GM12872 (cell line): ENCODE data around the gene OR4M1.
"Not testable (repeated sequence)": the region's sequence is repeated elsewhere in the genome, so short reads cannot be mapped to it uniquely, and the experiment has no call there.

Source experiments
- TF ChIP-seq, protein P1 (sequence below): IDR thresholded peaks from 3 replicates; pipeline ENCODE4 v1.5.1; 2011; ENCODE audit warnings: low read depth, mild to moderate bottlenecking, low read length, moderate library complexity; ENCODE audit not compliant: insufficient read depth

Gene OR4M1

DNA sequence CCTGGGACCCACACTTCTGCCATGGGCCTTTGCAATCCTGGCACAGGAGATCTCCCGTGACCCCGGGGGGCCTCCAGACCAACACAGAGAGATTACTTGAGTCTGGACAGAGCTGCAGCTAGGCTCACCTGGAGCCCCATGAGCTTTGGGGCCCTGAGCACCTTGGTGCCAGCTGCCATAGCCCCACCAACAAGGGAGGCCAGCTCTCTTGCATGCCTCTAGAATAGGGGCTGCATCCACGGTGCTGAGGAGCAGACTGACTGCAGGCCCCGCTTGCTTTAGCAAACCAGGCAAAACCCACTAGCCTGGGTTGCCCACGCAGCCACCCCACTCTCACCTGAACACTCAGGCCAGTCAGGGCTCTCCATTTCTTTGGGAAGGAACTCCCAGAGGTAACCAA, 26.6 kb downstream of the OR4M1 start:
- TF ChIP-seq, protein P1, sequence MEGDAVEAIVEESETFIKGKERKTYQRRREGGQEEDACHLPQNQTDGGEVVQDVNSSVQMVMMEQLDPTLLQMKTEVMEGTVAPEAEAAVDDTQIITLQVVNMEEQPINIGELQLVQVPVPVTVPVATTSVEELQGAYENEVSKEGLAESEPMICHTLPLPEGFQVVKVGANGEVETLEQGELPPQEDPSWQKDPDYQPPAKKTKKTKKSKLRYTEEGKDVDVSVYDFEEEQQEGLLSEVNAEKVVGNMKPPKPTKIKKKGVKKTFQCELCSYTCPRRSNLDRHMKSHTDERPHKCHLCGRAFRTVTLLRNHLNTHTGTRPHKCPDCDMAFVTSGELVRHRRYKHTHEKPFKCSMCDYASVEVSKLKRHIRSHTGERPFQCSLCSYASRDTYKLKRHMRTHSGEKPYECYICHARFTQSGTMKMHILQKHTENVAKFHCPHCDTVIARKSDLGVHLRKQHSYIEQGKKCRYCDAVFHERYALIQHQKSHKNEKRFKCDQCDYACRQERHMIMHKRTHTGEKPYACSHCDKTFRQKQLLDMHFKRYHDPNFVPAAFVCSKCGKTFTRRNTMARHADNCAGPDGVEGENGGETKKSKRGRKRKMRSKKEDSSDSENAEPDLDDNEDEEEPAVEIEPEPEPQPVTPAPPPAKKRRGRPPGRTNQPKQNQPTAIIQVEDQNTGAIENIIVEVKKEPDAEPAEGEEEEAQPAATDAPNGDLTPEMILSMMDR = no peak

DNA sequence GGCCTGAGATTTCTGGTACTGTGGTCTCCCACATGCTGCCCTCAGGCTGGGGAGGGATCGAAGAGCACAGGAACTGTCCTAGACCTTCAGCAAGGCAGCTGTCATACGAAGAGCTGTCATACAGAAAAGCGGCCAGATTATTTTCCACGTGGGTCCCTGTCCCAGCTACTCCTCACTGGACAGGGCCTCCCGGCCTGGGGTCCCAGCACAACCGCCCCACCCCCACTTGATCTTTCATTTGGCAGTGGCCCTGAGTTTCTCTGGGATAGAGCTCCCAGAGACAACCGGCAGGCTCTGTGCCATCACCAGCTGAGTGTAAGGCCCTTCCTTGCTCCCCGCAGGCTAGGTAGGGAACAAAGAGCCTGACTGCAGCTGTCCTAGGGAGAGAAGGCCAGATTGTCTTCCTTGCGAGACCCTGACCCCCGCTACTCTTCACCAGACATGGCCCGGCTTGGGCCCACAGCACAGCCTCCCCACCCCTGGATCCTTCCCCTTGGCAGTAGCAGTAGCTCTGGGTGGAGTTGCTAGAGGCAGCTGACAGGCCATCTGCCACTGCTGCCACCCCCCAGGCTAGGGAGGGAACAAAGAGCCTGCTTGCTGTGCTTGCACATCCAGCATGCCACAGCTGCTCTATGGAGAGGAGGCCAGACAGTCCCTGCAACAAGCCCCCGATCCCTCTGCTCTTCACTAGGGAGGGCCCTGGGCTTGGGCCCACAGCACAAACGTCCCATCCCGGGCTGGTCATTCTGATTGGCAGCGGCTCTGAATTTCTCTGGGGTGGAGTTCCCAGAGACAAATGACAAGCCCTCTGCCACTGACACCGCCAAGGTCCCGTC, 27.2 kb downstream of the OR4M1 start:
- TF ChIP-seq, protein P1 = no peak

DNA sequence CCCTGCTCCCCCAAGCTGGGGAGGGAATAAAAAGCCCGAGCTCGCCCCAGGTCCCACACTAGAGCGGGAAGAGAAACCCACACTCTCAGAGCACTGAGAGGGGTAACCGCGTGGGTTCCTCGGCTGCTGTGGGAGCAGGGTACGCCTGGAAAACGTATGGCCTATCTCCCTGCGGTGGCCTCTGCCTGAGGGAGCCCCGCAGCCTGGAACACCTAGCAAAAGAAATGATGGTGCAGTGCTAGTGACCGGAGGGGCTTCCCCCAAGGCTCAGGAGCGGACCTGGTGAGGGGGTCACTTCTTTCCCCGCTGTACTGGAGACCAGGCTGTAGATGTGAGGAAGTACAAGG, 27.8 kb downstream of the OR4M1 start:
- TF ChIP-seq, protein P1 = no peak

DNA sequence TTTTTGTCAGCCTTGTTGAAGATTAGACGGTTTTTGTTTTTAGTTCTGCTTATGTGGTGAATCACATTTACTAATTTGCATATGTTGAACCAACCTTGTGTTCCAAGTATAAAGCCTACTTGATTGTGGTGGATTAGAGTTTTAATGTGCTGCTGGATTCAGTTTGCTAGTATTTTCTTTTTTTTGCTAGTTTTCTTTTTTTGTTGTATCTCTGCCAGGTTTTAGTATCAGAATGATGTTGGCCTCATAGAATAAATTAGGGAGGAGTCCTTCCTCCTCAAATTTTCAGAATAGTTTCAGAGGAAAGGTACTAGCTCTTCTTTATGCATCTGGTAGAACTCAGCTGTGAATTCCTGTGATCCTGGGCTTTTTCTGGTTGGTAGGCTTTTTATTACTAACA, 30.2 kb downstream of the OR4M1 start, which contains the start of gene OR4N2:
Gene OR4N2 (plus strand): TSS at position 301 of the 400 bp plus-strand sequence. CDS start 23,679 bp downstream, outside the sequence.
- TF ChIP-seq, protein P1 = not testable (repeated sequence)

DNA sequence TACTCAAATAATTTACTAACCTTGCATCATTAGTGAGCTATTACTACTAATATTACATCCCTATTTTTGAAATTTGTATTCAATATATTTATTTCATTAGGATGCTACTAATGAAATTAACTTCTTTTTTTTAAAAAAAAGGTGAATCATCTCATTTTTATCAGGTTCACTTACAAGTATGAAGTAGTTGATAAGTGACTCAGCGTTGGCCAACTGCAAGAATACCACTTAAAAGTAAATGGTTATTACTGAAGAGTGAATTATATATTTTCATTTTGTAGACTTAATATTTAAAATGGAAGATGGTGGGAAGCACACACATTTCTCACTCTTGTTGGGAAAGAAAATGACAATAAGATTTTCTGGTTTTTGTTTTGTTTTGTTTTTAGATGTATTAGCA, 49.9 kb downstream of the OR4M1 start:
- TF ChIP-seq, protein P1 = no peak

DNA sequence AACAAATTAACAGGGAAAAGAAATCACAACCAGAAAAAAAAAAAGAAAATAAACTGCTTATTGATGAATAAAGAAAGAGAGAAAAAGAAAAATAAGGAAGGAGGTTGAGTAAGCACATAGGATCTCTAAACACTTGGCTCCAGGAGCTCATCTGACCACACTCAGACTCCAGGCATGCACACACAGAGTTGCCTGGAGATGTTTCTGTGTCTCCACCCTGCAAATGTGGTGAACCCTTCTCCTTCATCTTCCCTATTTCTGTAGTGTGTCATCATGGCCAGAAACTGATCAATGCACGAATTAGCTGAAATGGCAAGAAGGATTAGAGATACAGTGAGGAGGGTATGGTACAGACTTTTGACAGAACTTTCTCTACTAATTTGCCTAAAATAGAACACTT, 50.5 kb downstream of the OR4M1 start:
- TF ChIP-seq, protein P1 = no peak

DNA sequence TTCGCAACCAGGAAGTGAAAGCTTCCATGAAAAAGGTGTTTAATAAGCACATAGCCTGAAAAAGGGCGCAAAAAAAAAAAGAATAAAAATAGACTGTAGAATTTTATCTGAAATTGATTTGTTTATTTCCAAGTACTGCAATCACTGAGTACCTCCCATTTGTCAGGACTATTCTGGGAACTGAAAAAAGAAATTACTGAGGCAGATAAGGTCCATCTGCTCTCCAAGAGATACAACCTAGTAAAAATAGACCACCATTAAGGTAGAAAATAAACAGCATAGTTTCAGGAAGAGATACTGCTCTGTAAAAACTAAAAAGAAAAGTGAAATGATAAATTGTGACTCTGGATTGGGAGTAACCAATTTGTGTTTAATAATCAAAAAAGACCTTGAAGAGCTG, 55.0 kb downstream of the OR4M1 start:
- TF ChIP-seq, protein P1 = no peak
